Superior temporal gyrus (tissue), 1 donor: ENCODE results near the gene FOXC1.
A peak's percentile ranks its signal among the peaks of the same experiment; 100 is the strongest.

Experiments used
- DNase-seq: peaks from one replicate; pipeline ENCODE4 v3.0.0-alpha.2; 2016; ENCODE audit errors: extremely low spot score

Gene FOXC1

DNA sequence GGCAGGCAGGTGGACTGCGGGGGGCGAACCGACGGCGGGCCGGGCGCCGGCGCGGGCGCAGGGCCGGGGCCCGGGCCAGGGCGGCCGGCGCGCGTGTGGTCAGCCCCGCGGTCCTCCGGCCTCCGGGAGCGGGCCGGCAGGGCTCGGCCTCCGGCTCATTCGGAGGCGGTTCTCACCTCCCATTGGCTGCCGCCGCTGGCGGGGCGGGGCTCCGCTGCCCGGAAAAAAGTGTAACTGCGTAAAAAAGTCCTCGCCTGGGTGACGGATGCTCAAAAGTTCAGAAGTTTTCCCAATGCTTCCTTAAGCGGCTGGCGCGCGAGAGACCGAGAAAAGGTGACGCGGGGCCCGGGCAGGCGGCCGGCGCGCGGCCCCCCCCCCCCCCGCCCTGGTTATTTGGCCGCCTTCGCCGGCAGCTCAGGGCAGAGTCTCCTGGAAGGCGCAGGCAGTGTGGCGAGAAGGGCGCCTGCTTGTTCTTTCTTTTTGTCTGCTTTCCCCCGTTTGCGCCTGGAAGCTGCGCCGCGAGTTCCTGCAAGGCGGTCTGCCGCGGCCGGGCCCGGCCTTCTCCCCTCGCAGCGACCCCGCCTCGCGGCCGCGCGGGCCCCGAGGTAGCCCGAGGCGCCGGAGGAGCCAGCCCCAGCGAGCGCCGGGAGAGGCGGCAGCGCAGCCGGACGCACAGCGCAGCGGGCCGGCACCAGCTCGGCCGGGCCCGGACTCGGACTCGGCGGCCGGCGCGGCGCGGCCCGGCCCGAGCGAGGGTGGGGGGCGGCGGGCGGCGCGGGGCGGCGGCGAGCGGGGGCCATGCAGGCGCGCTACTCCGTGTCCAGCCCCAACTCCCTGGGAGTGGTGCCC, at the start of gene FOXC1:
TSS of gene FOXC1 (plus strand) at position 268 of the 849 bp plus-strand sequence. CDS start at position 799, 531 bp downstream.
- no peak for DNase-seq

DNA sequence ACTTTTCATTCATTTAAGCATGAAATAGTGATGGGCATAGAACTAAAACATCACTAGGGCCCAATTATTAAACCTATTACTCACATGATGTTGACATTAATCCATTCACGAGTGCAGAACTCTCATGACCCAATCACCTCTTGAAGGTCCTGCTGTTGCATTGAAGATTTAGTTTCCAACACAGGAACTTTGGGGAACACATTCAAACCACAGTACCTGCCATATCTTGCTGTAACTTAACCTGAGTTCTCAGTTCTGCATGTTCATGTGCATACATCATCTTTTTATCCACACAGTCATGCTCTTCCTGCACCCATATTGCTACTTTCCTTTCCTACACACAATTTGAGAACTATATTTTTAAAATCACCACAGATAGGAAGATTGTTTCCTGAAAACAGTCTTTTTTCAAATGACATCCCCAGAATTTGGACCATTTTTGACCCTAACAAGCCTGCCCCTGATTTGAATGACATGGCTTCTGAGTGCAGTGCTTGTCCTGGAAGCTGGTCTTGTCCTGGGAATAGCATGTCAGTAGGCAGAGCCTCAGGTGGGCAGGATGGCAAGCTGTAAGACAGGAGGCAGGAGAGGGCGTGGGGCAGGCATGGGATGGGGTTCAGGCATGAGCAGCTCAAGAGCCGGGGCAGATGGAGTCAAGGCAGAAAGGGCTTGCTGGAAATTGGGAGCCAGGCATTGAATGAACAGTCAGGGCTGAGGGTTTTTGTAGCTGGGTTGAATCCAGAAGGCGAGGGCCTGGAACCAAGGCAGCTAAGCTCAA, 49.2 kb upstream of the FOXC1 start:
- no peak for DNase-seq

DNA sequence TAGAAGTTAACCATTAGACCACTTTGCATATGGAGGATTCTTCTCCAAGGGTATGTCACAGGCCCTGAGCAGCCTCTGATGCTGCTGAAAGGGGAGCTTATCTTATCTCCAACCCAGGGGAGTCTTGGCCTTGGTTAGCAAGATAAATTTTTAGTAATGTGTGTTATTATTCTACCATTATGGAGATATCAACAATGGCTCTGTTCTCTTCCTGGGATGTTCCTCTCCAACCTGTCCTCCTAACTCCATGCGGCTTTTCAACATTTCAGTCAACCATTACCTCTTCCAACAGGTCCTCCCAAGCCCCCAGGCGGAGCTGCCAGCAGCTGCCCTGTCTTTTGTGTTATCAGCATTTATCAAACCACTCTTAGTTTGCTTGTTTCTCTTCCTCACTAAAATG, 48.4 kb upstream of the FOXC1 start:
- DNase-seq = no peak

DNA sequence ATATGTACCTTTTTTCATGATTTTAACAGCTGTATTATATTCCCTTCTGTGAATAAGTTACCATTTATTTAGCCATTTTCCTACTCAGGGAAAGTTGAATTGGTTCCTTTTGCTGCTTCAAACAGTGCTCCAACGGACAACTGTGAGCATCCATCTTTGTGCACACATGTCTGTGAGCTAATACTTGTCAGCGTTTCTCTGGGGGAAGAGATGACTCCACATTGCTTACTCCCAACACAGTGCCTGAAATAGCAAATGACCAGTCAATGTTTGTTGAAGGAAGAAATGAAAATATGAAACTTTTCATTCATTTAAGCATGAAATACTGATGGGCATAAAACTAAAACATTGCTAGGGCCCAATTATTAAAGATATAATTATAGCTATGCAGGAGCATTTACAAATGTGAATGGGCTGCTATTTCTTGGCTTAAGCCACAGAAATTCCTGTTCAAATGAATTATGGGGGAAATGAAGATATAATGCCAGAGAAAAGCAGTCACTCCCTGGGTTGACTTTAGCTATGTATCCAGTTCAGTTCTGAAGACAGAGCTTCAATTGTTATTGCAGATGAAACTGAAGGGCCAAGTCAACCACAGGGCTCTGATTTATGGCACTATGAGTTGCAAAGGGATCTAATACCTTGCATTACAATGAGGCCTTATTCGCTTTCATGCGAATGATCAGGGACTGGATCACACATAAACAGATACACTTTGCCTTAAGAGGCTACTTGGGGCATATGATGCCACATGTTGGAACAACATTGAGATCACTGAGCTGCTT, 47.4 kb upstream of the FOXC1 start:
- no peak for DNase-seq

DNA sequence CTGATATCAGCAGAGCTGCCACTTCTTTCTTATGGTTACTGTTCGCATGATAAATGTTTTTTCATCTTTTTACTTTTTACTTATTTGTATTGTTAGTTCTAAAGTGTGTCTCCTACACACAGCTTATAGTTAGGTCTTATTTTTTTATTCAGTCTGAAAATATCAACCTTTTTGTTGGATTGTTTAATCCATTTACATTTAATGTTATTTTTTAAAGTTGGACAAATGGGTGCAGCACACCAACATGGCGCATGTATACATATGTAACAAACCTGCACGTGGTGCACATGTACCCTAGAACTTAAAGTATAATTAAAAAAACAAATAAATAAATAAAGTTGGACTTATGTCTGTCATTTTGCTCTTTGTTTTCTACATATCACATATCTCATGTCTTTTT, 40.3 kb upstream of the FOXC1 start:
- no peak for DNase-seq

DNA sequence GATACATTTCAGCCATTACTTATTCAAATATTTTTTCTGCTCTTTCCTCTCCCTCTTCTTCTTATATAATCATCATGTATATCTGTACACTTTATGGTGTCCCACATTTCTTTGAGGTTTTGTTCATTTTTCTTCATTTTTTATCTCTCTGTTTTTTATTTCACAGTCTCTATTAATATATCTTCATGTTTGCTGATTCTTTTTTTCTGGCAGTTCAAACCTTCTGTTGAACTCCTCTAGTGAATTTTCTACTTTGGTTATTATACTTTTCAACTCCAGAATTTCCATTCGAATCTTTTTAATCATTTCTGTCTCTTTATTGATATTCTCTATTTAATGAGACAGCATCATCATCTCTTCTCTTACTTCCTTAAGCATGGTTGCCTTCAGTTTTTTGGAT, 38.9 kb upstream of the FOXC1 start:
- DNase-seq = no peak

DNA sequence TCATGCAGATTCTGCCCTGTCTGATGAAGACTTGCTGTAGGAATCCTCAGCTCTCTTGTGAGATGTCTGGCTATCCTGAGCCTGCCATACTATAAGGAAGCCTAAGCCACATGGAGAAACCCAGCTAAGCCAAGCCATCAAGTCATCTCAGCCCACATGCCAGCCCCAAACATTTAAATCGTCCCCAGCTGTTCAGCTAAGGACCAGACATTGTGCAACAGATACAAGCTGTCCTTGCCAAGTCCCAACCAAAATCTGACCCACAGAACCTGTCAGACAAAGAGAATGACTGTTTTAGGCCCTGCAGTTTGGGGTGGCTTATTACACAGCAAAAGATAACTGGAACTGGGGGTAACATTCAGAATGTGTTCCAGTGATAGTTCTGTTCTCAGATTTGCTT, 36.8 kb upstream of the FOXC1 start:
- DNase-seq = no peak

DNA sequence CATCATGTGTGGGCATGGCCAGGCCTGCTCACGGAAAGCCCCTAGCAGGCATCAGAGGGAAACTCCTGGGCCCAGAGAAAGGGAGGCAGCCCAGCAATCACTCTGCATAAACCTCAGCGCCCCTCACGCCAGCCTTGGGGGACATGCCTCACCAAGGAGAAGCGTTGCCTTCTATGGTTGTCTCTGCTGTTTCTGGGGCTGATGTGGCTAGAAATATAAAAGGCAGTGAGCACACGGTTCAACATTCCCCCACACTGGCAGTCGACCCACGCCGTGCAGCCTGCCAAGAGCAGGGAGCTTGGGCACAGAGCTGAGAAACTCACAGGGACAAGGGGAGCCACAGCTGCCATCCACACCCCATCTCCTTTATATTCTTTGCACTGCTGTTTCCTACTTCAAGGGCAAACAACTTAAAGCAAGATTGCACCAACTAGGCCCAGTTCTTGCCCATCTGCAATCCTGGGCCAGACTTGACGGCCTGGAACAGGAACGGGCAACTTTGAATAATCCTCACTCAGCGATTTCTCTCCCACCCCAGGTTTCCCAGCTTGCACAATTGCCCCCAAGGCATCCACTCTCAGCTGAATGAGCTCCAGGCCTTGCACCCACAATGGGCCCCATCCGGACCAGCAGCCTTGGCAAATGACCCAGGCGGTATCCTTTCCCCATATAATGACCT, 35.5 kb upstream of the FOXC1 start:
- peak; percentile 16 for DNase-seq

DNA sequence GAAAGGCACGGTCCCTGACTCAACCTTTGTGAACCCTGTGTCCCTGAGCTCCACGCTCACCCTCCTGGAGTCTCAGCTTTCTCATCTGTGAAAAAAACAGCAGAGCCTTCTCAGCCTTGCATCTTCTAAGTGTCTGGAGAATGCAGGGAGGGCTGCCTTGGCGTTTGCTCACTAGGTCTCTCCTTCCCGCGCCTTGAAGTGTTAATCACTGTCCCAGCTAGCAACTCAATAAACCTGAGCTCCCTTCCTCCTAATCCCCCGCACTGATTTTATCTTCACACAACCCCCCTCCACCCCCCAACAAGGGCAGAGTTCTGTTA, 34.9 kb upstream of the FOXC1 start:
- DNase-seq = no peak

DNA sequence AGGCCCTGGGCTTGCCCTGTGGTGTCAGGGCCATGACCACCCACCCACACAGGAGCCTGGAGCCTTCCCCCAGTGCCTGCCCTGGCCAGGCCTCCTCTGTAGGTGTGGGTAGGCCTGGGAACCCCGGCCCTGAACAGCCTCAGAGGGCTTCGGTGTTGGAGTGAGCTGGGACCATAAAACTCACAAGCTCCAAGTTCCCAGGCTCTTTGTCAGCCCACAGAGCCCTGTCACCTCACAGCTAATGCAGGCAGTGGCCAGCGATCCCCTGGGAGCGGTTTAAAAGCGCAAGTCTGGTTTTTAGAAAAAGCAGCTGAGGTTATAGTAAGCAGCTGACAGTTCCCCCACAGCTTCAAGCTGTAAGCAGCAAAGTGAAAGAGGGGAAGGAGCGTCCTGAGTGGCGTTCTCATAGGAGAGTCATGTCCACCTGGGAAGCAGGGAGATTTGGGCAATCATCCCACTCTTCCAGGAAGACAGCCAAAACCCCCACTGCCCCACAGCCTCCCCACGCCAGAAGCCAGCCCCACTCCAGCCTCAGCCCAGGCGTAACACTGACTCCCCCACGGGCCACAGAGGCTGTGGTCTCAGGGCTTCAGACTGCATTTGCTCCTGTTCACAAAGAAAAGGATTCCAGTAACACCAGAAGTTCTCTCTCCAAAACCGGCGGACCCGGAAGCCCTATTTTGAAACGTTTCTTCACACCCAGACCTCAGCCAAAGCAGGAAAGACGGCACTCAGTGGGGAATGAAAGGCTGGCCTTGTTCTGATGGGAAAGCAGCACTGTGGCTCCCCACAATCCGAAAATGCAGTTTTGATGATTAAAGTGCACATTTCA, 34.3 kb upstream of the FOXC1 start:
- DNase-seq = no peak

DNA sequence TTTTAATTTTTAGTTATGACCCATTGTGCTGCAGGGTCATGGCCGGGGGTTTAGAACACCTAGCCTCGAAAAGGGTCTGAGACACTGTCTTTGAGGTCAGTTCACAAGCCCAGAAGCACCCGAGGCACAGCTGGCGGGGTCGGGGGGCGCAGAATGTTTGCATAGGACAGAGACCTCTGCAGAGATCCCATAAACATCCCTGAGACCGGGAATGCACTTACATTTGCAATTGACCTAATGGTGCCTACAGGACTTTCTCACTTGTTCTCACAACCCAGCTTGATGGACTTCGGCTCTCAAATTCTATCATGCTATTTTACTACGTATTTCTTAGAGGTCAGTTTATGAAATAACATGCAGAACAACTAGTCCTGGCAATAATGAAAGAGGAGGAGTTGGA, 33.5 kb upstream of the FOXC1 start:
- DNase-seq = no peak

DNA sequence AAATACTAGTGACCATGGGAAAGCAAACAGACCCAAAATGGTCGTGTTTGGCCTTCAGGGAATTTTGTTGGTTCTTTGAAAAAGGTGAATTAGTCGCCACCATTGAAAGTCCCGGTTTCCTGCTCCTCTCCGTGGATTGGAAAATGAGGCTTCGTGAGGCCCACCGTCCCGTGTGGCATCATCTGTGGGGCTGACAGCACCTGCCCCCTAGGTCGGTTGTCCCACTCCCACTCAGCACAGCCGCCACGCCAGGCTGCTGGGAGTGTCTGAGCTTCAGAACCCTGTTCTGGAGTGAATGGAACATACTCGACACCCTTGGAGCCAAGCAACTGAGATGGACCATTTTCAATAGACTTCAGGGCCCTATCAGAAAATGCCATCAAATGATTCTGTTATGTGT, 33.0 kb upstream of the FOXC1 start:
- no peak for DNase-seq

DNA sequence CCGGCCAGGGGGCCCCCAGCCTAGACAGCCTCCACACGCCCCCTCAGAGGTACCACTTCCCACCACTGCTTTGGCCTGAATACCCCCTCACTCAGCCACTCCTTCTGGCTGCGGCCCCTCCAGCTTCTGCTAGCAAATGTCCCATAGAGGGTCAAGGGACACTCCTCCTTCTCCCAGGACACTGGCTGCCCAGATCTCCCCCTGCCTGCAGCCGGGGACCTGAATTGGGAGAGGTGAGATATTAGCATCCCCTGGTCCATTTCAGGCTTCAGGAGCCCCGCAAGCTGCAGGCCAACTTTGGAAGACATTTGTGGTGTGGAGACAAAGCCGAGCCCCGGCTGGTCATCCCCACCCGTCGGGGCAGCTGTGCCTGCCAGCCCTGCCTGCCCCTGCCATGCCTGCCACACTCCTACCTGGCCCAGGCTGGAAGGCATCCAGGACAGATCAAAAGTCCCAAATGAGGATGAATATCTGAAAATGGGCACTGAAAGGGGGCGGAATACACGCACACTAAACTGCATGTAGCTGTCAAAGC, 32.5 kb upstream of the FOXC1 start:
- no peak for DNase-seq

DNA sequence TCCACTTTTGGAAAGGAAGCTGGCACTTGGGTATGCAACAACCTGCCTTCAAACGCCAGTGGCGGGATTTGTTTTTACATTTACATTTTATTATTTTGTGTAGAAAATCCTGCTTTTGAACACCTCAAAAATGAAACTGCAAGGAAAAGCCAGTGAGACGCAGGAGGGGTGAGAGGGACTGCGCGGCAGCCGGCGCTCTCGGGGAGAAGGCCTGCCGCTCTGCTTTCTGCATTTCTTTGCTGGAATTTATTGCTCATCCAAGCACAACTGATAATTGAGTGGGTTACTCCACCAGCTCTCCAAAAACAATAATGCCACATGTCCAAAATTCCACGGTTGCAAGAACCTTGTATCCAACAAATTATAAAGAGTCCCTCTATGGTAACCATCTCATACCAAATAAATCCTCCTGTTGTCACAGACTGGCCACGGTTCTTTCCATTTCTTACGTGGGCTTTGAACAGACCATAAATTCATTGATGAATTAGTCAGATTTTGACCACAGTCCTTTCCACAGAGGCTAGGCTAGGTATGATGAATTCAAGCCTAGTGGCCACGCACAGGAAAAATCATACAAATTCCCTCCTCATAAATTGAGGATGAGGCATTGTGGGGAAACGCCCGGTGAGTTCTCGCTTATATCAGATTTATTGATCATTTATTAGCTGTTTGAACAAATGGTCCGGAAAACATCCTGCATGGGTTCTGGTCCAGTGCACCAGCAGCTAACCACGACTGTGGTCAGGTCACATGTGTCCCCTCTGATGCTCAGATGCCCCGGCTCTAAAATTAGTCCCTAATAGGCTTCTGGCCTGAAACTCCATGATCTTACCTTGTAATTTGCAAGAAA, 31.6 kb upstream of the FOXC1 start:
- no peak for DNase-seq

DNA sequence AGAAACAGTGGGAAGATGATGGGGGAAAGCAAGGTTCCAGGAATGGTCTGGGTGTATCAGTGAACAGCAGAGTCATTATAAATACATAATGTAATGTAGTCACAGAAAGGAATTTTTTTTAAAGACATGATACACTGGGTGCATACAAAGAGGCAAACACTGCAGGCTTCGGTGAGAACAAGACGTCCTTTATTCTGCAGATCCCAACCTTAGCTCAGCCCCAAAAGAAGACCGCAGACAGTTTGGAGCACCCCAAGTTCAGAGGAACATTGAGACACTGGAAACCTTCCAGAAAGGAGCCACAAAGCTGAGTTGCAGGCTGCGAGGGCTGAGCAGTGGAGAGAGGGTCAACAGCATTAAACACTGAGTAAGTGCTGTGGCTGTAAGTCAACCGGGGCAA, 30.6 kb upstream of the FOXC1 start:
- no peak for DNase-seq

DNA sequence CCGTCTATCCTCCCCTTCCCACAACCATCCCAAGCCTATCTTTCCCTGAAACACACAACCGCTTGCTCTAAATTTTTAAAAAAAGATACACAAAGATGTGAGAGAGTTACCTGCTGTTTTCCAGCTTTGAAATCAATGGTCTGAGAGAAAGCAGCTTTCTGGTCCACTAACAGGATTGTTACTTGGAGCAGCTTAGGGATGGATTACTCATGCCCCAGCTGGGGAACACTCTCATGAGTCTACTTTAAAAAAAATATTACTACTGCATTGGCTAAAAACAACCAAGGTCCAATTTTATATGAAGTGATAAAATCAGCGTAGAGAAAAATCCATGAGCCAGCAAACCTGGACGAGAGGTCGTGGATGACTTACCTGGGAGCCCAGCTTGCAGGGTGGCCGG, 29.6 kb upstream of the FOXC1 start:
- DNase-seq = no peak

DNA sequence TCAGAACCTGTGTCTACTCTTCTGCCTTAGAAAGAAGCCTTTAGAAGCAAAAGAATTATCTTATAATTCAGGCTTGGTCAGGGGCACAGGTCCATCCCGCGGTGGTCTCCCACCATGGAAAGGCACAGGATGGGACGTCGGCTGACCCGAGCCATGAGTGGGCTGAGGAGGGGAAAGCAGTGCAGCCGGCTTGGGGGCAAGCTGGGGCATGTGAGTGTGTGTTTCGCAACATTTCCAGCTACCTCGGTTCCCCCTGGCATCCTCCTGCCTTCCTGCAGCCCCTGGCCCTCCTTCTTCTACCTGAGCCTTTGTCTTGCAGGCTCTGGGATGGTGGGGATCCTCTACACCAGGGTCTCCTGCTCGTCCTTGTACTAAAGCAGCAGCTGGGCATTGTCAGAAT, 29.1 kb upstream of the FOXC1 start:
- no peak for DNase-seq

DNA sequence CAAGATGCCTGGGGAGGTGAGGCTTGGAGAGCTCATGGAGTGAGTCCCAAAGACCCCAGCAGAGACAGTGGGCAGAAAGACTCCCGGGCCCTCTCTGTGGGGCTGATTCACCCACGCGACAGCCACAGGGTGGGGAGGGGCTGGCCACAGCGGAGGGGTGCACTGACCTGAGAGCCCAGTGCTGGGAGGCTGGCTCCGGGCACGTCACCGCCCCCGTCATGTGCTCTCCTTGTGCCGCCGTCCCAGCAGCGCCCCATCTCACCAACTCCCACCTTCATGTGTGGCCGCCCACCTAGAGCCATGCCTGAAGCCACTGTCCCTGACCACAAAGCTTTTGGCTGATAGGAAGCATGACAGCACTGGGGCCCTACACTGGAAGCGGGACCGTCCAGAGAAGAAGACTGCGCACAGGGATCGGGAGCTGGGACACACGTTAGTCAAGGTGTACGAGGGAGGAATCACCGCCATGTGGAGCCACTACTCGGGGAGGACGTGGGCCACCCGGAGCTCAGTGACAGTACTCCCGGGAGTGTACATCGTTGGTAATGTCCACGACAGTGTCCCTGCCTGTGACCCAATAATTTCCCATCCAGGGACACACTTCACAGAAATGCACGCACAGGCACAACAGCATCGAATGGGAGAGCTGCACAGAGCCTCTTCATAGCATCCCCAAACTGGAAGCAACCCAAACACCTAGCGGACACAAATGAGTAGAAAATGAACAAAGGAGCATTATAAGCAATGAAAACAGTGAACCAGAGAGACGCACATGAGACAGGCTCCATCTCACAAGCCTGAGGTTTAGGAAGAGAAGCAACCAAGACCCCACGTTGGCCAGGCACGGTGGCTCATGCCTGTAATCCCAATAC, 28.4 kb upstream of the FOXC1 start:
- peak; percentile 39 for DNase-seq

DNA sequence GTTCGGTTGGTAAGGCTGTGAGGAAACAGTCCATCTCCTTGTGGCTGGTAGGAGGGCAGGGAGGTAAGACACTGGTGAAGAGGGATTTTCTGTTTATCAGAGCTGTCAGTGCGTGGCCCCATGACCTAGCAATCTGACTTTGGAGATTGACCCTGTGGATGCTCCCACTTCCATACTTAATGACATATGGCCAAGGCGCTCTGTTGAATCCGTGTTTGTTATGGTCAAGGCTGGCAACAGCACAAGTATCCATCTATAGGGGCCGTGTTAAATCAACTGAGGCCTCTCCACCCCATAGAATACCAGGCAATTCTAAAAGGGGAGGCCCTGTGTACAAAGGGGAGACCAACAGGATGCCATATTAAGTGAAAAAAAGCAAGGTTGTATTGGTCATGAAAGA, 25.6 kb upstream of the FOXC1 start:
- DNase-seq = no peak
